GM13976 (cell line): ENCODE measurements around the gene ZNF428.

Experiments
- DNase-seq: peaks from one replicate; pipeline ENCODE4 v3.0.0; 2012; ENCODE audit warnings: low spot score
- CTCF ChIP-seq: IDR thresholded peaks from 2 replicates; pipeline ENCODE4 v1.5.1; 2012; ENCODE audit warnings: borderline replicate concordance, mild to moderate bottlenecking; ENCODE audit not compliant: insufficient read depth; ENCODE audit errors: extremely low read depth, missing control alignments, control extremely low read depth
- in situ Hi-C: fragments of 300-500 bp; cut with MboI; formaldehyde crosslinking; loops from one replicate; pipeline ENCODE4 v1.12.0; 2022; ENCODE audit warnings: low sequenced_read_pairs, mixed read lengths, inconsistent platforms; ENCODE audit not compliant: unreplicated experiment

Gene ZNF428

GRCh38 chr19:43634506-43634871 is 15.1 kb upstream of the ZNF428 start:
- TF ChIP-seq CTCF, result no peak
- DNase-seq, result no peak
- in situ Hi-C loops, result no loop called here

GRCh38 chr19:43634068-43634467 is 14.6 kb upstream of the ZNF428 start:
- no peak for TF ChIP-seq CTCF

GRCh38 chr19:43633520-43633919 is 14.1 kb upstream of the ZNF428 start:
- no peak for DNase-seq
- in situ Hi-C loops, result no loop called here
- TF ChIP-seq CTCF, result no peak

More at GRCh38 chr19:43634068-43634467, 14.6 kb upstream of the ZNF428 start:
- in situ Hi-C loops, result no loop called here
- no peak for DNase-seq

GRCh38 chr19:43631491-43631890 is 12.1 kb upstream of the ZNF428 start:
- in situ Hi-C loops, result no loop called here
- no peak for DNase-seq
- TF ChIP-seq CTCF, result no peak

GRCh38 chr19:43628646-43629326 is 9.4 kb upstream of the ZNF428 start:
- no peak for DNase-seq
- no peak for TF ChIP-seq CTCF
- in situ Hi-C loops, result no loop called here

- in situ Hi-C loops, result no loop called here
- no peak for TF ChIP-seq CTCF
- no peak for DNase-seq
Observed at GRCh38 chr19:43626838-43627237, 7.4 kb upstream of the ZNF428 start.
